SW 1271 (cell line): ENCODE results near the gene LPXN.

Source experiments
- DNase-seq, 2 experiments: peaks; one replicate each; lab custom pipeline; 2025; lab: John Stamatoyannopoulos, UW

LPXN gene

GRCh38 chr11:58524232-58525036 lies 51.2 kb downstream of the LPXN start:
- DNase-seq: peak in 1 of 2 experiments; percentile 74

- peak; percentile 7 to 47 for DNase-seq
Measured at GRCh38 chr11:58513747-58514367, 61.8 kb downstream of the LPXN start.

GRCh38 chr11:58511636-58512035 lies 64.0 kb downstream of the LPXN start:
- no peak for DNase-seq

GRCh38 chr11:58509748-58510147 lies 65.9 kb downstream of the LPXN start:
- no peak for DNase-seq

GRCh38 chr11:58508814-58509213 lies 66.8 kb downstream of the LPXN start:
- no peak for DNase-seq

- DNase-seq: no peak
Measured at GRCh38 chr11:58508005-58508404, 67.7 kb downstream of the LPXN start, which contains the start of gene OR5B21. OR5B21 (minus strand) TSS chr11:58508105; CDS start chr11:58508105, 0 bp downstream.

- no peak for DNase-seq
Measured at GRCh38 chr11:58507355-58507754, 68.3 kb downstream of the LPXN start.

GRCh38 chr11:58506935-58507334 lies 68.7 kb downstream of the LPXN start:
- DNase-seq: no peak

- no peak for DNase-seq
Measured at GRCh38 chr11:58505849-58506248, 69.8 kb downstream of the LPXN start.

GRCh38 chr11:58504232-58504631 lies 71.4 kb downstream of the LPXN start:
- DNase-seq: no peak

- DNase-seq: no peak
Measured at GRCh38 chr11:58503361-58503856, 72.2 kb downstream of the LPXN start.

GRCh38 chr11:58502004-58502403 lies 73.7 kb downstream of the LPXN start:
- DNase-seq: no peak

GRCh38 chr11:58498464-58498863 lies 77.2 kb downstream of the LPXN start:
- no peak for DNase-seq

- no peak for DNase-seq
Measured at GRCh38 chr11:58497951-58498350, 77.7 kb downstream of the LPXN start.

GRCh38 chr11:58495906-58496305 lies 79.8 kb downstream of the LPXN start:
- DNase-seq: no peak

GRCh38 chr11:58494101-58494500 lies 81.6 kb downstream of the LPXN start:
- no peak for DNase-seq

- no peak for DNase-seq
Measured at GRCh38 chr11:58493676-58494075, 82.0 kb downstream of the LPXN start.

- DNase-seq: no peak
Measured at GRCh38 chr11:58490827-58491226, 84.8 kb downstream of the LPXN start.

- no peak for DNase-seq
Measured at GRCh38 chr11:58487170-58487569, 88.5 kb downstream of the LPXN start.

GRCh38 chr11:58485961-58486360 lies 89.7 kb downstream of the LPXN start:
- no peak for DNase-seq
